Lung (tissue), 16 donors: ENCODE data around the gene DPH5. TPM values are rescaled to one million over a fixed set of nuclear protein-coding genes. Genes with fewer than 3 reads are reported as not detected.

Source experiments
- ATAC-seq: fragments of 200-7000 bp; cut with Tn5 transposase; one replicate; pipeline ENCODE4 v1.9.1; 2020; ENCODE audit warnings: moderate number of reproducible peaks; ENCODE audit not compliant: insufficient read depth, low FRiP score
- DNase-seq, 3 donors: peaks; one replicate each; pipeline ENCODE4 v3.0.0-alpha.2; 2013 to 2017
- H3K27ac ChIP-seq, 2 donors: one replicate each; pipeline ENCODE4 v1.5.1; 2013; ENCODE audit warnings: mild to moderate bottlenecking in 2 of 2, moderate library complexity in 2 of 2, control low read depth in 1 of 2, inconsistent platforms in 1 of 2, low read depth in 1 of 2, low read length in 1 of 2
- H3K27me3 ChIP-seq, 3 donors: one replicate each; pipeline ENCODE4 v1.5.1; 2013; ENCODE audit warnings: low read length in 2 of 3; ENCODE audit not compliant: control insufficient read depth in 3 of 3, insufficient read depth in 3 of 3
- H3K36me3 ChIP-seq, 4 donors: one replicate each; pipeline ENCODE4 v1.5.1; 2013; ENCODE audit warnings: low read length in 4 of 4, mild to moderate bottlenecking in 1 of 4, moderate library complexity in 1 of 4; ENCODE audit not compliant: control insufficient read depth in 4 of 4, insufficient read depth in 4 of 4
- H3K4me1 ChIP-seq, 5 donors: one replicate each; pipeline ENCODE4 v1.5.1; 2013; ENCODE audit warnings: low read length in 5 of 5, mild to moderate bottlenecking in 2 of 5, moderate library complexity in 1 of 5; ENCODE audit not compliant: control insufficient read depth in 5 of 5, insufficient read depth in 5 of 5
- H3K4me3 ChIP-seq: one replicate; pipeline ENCODE4 v1.5.1; 2013; ENCODE audit warnings: mild to moderate bottlenecking, control low read depth, moderate library complexity
- H3K9ac ChIP-seq, 2 donors: one replicate each; pipeline ENCODE4 v1.5.1; 2013; ENCODE audit warnings: low read length in 2 of 2, control low read depth in 1 of 2; ENCODE audit not compliant: insufficient read depth in 1 of 2
- H3K9me3 ChIP-seq, 4 donors: one replicate each; pipeline ENCODE4 v1.5.1; 2013; ENCODE audit warnings: low read length in 3 of 4, mild to moderate bottlenecking in 1 of 4, moderate library complexity in 1 of 4; ENCODE audit not compliant: control insufficient read depth in 4 of 4, insufficient read depth in 3 of 4
- CTCF ChIP-seq: IDR thresholded peaks from 2 replicates; pipeline ENCODE4 v1.5.1; 2012; ENCODE audit warnings: mild to moderate bottlenecking; ENCODE audit errors: control extremely low read depth, extremely low read depth
- WGBS, 2 donors: extraction: QIAGEN DNeasy Blood & Tissue Kit; methylation state at CpG; one replicate each; pipeline ENCODE4 v1.1.7; 2013; 5-methylcytosine and 5-hydroxymethylcytosine counted together
- long read RNA-seq, 5 donors: transcript quantifications; one replicate each; lab custom pipeline, GENCODE V29; 2026
- polyA plus RNA-seq, 2 donors: library from polyadenylated mRNA; stranded (reverse); fragments of 200-250 nt; gene quantifications; one replicate each; pipeline ENCODE4 v1.2.1, GENCODE V29; 2013
- total RNA-seq, 2 donors: library from RNA; depleted of rRNA in 1 of 2; stranded (reverse); fragments of >200 nt in 1 of 2; gene quantifications; one replicate each; pipeline ENCODE4 v1.2.1, GENCODE V29; 2014 to 2021
- donor health status: control.
- donor health status: control.
- donor health status: Bipolar disorder and iron deficiency.
- donor health status: healthy.
- donor health status: DM: yes; HTN: yes; CAD: no.

DPH5 gene
- total RNA-seq (10 to 100 TPM; 25.9 to 28.6 TPM), polyA plus RNA-seq (10 to 100 TPM; 21.2 to 30.7 TPM)
- long read RNA-seq, donor 1, transcript DPH5-203 (8 exons, 1,316 nt): major isoform, 24 of 47 reads
- long read RNA-seq, donor 1, partial matches to known transcripts: 19 of 47 reads
- long read RNA-seq, donor 1, other reads (novel, unspliced or antisense): 0 of 47 reads
- long read RNA-seq, donor 2, transcript DPH5-203 (8 exons, 1,316 nt): major isoform, 6 of 8 reads
- long read RNA-seq, donor 2, partial matches to known transcripts: 0 of 8 reads
- long read RNA-seq, donor 2, other reads (novel, unspliced or antisense): 0 of 8 reads
- long read RNA-seq, donor 3, transcript DPH5-203 (8 exons, 1,316 nt): major isoform, 7 of 25 reads
- long read RNA-seq, donor 3, partial matches to known transcripts: 13 of 25 reads
- long read RNA-seq, donor 3, other reads (novel, unspliced or antisense): 0 of 25 reads
- long read RNA-seq, donor 4, partial matches to known transcripts: 0 of 4 reads
- long read RNA-seq, donor 4, other reads (novel, unspliced or antisense): 0 of 4 reads
- long read RNA-seq, donor 5, transcript DPH5-203 (8 exons, 1,316 nt): major isoform, 21 of 38 reads
- long read RNA-seq, donor 5, partial matches to known transcripts: 6 of 38 reads
- long read RNA-seq, donor 5, other reads (novel, unspliced or antisense): 0 of 38 reads

DNA sequence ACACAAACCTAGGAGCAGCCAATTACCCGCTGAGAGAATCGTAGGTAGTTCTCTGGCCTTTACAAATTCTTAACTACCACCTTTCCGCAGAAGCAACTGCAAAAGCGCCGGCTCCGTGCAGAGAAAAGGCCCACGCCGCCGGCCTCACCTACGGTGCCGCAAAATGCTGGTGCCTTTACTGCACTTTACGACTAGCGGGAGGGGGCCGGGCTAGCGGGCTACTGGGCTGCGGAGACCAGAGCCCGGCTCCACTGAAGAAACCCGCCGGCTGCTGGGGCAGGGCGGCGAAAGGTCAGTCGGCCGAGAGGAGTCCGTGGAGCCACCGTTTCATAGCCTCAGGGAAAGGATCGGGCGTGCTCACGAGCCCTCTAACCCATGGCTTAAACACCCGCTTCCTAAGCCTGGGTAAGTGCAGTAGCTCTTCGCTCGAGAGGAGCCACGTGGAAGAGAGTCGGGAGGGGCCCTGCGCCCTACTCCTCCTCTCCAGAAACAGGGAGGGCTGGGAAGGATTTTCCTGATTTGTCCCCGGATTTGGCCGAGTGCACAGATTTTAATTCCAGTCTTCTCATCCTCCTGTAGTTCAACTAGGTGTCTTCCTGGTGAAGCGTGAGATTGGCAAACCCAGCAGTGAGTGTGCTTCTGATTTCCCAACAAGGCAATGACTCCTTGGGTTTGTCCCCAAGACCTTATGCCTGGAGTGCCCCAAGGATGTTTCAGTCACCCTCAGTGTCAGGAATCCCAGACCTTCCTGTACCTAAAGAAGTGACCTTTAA lies at the start of gene DPH5:
TSS of gene DPH5 (minus strand) at position 128 of the 773 bp plus-strand sequence. CDS start 341 bp downstream, outside the sequence.
- peak; percentile 91 to 94 (median 92) for DNase-seq
- Histone ChIP-seq H3K4me1 (peaks cover 0 to 28% (median 8%) of the 10 kb centered on the region in 5 donors), H3K4me3 (peak within 1 kb of the TSS; percentile 71), H3K27me3 (no peaks in the 10 kb centered on the region), H3K36me3 (peaks cover 0 to 4% (median under 1%) of the 10 kb centered on the region in 4 donors), H3K9ac (peak within 1 kb of the TSS; percentile 65 to 90), H3K9me3 (no peaks in the 10 kb centered on the region), H3K27ac (peak within 1 kb of the TSS; percentile 77 to 90)
- WGBS, 2 donors: 0% methylated on average over 37 of the region's 37 CpGs
- TF ChIP-seq CTCF: no peak
- ATAC-seq: peak; percentile 99

GRCh38 chr1:101073836-101074235 lies 48.3 kb upstream of the DPH5 start:
- Histone ChIP-seq H3K9me3 (no peaks in the 10 kb centered on the region), H3K4me1 (peaks cover 0 to 8% (median 4%) of the 10 kb centered on the region in 5 donors), H3K4me3 (no peak overlapping the region), H3K27ac (no peak overlapping the region), H3K36me3 (peaks cover 0 to 6% (median 2%) of the 10 kb centered on the region in 4 donors), H3K27me3 (no peaks in the 10 kb centered on the region), H3K9ac (no peak overlapping the region)
- no peak for TF ChIP-seq CTCF
- DNase-seq (no peak), ATAC-seq (no peak)
- 97 to 99% methylated on average over 2 of the region's 2 CpGs for WGBS, 2 donors

DNA sequence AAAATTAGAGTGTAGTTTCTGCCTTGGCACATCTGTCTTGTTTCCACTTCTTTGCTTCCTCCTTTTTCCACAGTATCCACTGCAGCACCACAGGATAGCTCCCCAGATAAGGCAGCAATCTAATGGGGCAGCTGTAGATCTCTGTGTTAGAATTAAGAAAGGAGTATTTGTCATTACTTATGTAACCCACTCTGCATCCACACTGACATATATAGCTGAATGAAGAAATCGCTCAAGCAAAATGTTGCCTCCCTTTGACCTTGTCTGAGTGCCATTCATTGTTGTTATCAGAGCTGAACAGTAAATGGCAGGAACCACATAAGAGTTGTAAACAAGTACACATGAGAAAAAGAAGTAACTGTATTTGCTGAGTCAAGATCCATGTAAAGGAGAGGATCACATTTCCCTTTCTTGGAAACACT lies 45.9 kb upstream of the DPH5 start:
- WGBS, 2 donors: 13 to 24% methylated on average over 1 of the region's 1 CpG
- no peak for ATAC-seq
- H3K27ac ChIP-seq: no peak overlapping the region

More for the DNA sequence above, 45.9 kb upstream of the DPH5 start:
- peak in 1 of 3 donors; percentile 46 for DNase-seq
- no peak for TF ChIP-seq CTCF
- no peak overlapping the region for H3K9ac ChIP-seq
- H3K27me3 ChIP-seq: no peaks in the 10 kb centered on the region
- H3K36me3 ChIP-seq: peaks cover 0 to 4% (median 0%) of the 10 kb centered on the region in 4 donors
- H3K4me1 ChIP-seq: peaks cover 0 to 8% (median 4%) of the 10 kb centered on the region in 5 donors
- no peak overlapping the region for H3K4me3 ChIP-seq
- no peaks in the 10 kb centered on the region for H3K9me3 ChIP-seq
